Measurements from ENCODE around the gene SEC23B. TPM values are rescaled to one million over a fixed set of nuclear protein-coding genes. Genes with fewer than 3 reads are reported as not detected.

SEC23B gene
- total RNA-seq, 1 experiment from 2014 or later: 85.8 TPM

- POLR2A ChIA-PET: no interaction called here
- no peak overlapping the region for H3K9ac ChIP-seq (ENCODE audit: low read length)
- no peaks in the 10 kb centered on the region for H3K4me1 ChIP-seq (ENCODE audit: control insufficient read depth in 1 of 2, insufficient read depth in 2 of 2, low read length in 2 of 2)
- H3K4me2 ChIP-seq (ENCODE audit: low read length): no peak overlapping the region
- intact Hi-C loops (cut with micrococcal nuclease): no loop called here
- RAD21 ChIA-PET (ENCODE audit: low non-redundant PET in 1 of 2, low total read pairs in 2 of 2, uncharacterized antibody in 2 of 2, unreplicated experiment in 2 of 2): no interaction called here
- H3K79me2 ChIP-seq (ENCODE audit: insufficient read depth, low read length): peaks cover 8% of the 10 kb centered on the region; the same call in 1 of the 2 replicates
- TF ChIP-seq CTCF (IDR thresholded peaks at IDR 0.05 in 2 of 3, conservative IDR thresholded peaks at IDR 0.05 in 1 of 3; ENCODE audit: borderline replicate concordance in 1 of 3, insufficient read depth in 1 of 3, low read depth in 2 of 3, low read length in 2 of 3) (no peak), EZH2 (IDR thresholded peaks at IDR 0.05) (no peak), POLR2AphosphoS5 (IDR thresholded peaks at IDR 0.05; ENCODE audit: low read depth, low read length) (no peak)
- no peaks in the 10 kb centered on the region for H4K20me1 ChIP-seq (ENCODE audit: insufficient read depth)
- CTCF ChIA-PET: no interaction called here
- H3K36me3 ChIP-seq (ENCODE audit: control insufficient read depth in 1 of 2, insufficient read depth in 2 of 2, low read length in 2 of 2): peaks cover 0 to 8% of the 10 kb centered on the region in 2 experiments; a peak in 2 of 4 replicates
- no peak overlapping the region for H2AFZ ChIP-seq (ENCODE audit: low read depth, low read length, poor library complexity, severe bottlenecking)
- no peaks in the 10 kb centered on the region for H3K9me3 ChIP-seq (ENCODE audit: control insufficient read depth in 1 of 2, insufficient read depth in 1 of 2, low read depth in 1 of 2, low read length in 2 of 2)
- H3K4me3 ChIP-seq (replicated peaks in 1 of 2; ENCODE audit: low read depth in 1 of 2, low read length in 2 of 2): no peak overlapping the region
- H3K27me3 ChIP-seq (ENCODE audit: insufficient read depth, low read length): no peaks in the 10 kb centered on the region
- H3K9me2 ChIP-seq (ENCODE audit: insufficient read depth): no peaks in the 10 kb centered on the region
- H3K27ac ChIP-seq (ENCODE audit: low read depth, low read length): no peak overlapping the region
- DNase-seq (ENCODE audit: low read depth, low spot score) (no peak), ATAC-seq (no peak)
- no TSS peak for BruUV-seq (replicated peaks)
Measured at GRCh38 chr20:18596270-18596669, 88.5 kb downstream of the SEC23B start.

- no peak for ATAC-seq
Measured at GRCh38 chr20:18609741-18610140, 102.0 kb downstream of the SEC23B start.

More at GRCh38 chr20:18609741-18610140, 102.0 kb downstream of the SEC23B start:
- no peaks in the 10 kb centered on the region for H3K4me1 ChIP-seq (ENCODE audit: control insufficient read depth in 1 of 2, insufficient read depth in 2 of 2, low read length in 2 of 2)
- ChIA-PET POLR2A (no interaction called here), CTCF (no interaction called here), RAD21 (ENCODE audit: low non-redundant PET in 1 of 2, low total read pairs in 2 of 2, uncharacterized antibody in 2 of 2, unreplicated experiment in 2 of 2) (no interaction called here)
- H3K4me3 ChIP-seq (replicated peaks in 1 of 2; ENCODE audit: low read depth in 1 of 2, low read length in 2 of 2): no peak overlapping the region
- no peak for DNase-seq (ENCODE audit: low read depth, low spot score)
- H3K4me2 ChIP-seq (ENCODE audit: low read length): no peak overlapping the region
- TF ChIP-seq, protein P1, sequence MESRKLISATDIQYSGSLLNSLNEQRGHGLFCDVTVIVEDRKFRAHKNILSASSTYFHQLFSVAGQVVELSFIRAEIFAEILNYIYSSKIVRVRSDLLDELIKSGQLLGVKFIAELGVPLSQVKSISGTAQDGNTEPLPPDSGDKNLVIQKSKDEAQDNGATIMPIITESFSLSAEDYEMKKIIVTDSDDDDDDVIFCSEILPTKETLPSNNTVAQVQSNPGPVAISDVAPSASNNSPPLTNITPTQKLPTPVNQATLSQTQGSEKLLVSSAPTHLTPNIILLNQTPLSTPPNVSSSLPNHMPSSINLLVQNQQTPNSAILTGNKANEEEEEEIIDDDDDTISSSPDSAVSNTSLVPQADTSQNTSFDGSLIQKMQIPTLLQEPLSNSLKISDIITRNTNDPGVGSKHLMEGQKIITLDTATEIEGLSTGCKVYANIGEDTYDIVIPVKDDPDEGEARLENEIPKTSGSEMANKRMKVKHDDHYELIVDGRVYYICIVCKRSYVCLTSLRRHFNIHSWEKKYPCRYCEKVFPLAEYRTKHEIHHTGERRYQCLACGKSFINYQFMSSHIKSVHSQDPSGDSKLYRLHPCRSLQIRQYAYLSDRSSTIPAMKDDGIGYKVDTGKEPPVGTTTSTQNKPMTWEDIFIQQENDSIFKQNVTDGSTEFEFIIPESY (IDR thresholded peaks at IDR 0.05; ENCODE audit: extremely low read depth, insufficient replicate concordance, low read length): no peak
- no peak for TF ChIP-seq POLR2A (IDR thresholded peaks at IDR 0.05; ENCODE audit: borderline replicate concordance, extremely low read depth, insufficient read depth, insufficient read length)
- TF ChIP-seq MAX (IDR thresholded peaks at IDR 0.05): no peak
- TF ChIP-seq CBX3 (IDR thresholded peaks at IDR 0.05; ENCODE audit: low read depth): no peak
- TF ChIP-seq EZH2phosphoT487 (IDR thresholded peaks at IDR 0.05; ENCODE audit: borderline replicate concordance): no peak
- no peak for TF ChIP-seq POLR2AphosphoS5 (IDR thresholded peaks at IDR 0.05; ENCODE audit: low read depth, low read length)
- no peak for TF ChIP-seq ZFX (IDR thresholded peaks at IDR 0.05)
- no peak for TF ChIP-seq FOSL1 (IDR thresholded peaks at IDR 0.05; ENCODE audit: low read depth)
- H3K27me3 ChIP-seq (ENCODE audit: insufficient read depth, low read length): no peaks in the 10 kb centered on the region
- H3K27ac ChIP-seq (ENCODE audit: low read depth, low read length): no peak overlapping the region
- H3K9me2 ChIP-seq (ENCODE audit: insufficient read depth): no peaks in the 10 kb centered on the region
- no peaks in the 10 kb centered on the region for H4K20me1 ChIP-seq (ENCODE audit: insufficient read depth)
- H3K9me3 ChIP-seq (ENCODE audit: control insufficient read depth in 1 of 2, insufficient read depth in 1 of 2, low read depth in 1 of 2, low read length in 2 of 2): no peaks in the 10 kb centered on the region
- H3K79me2 ChIP-seq (ENCODE audit: insufficient read depth, low read length): no peaks in the 10 kb centered on the region
- no peak overlapping the region for H2AFZ ChIP-seq (ENCODE audit: low read depth, low read length, poor library complexity, severe bottlenecking)
- no TSS peak for BruUV-seq (replicated peaks)
- H3K36me3 ChIP-seq (ENCODE audit: control insufficient read depth in 1 of 2, insufficient read depth in 2 of 2, low read length in 2 of 2): no peaks in the 10 kb centered on the region; a peak in 1 of 4 replicates
- intact Hi-C loops (cut with micrococcal nuclease): no loop called here
- no peak overlapping the region for H3K9ac ChIP-seq (ENCODE audit: low read length)
